Stimulated activated CD8-positive, alpha-beta memory T cell treated with anti-CD3 and anti-CD28 coated beads, Interleukin-2, amount 100 ng/mL, for 1 hour (primary cell): ENCODE data around the gene C1QTNF5.
A peak's percentile ranks its signal among the peaks of the same experiment; 100 is the strongest.

Source experiments
- DNase-seq, 2 donors: peaks; one replicate each; pipeline ENCODE4 v3.0.0-alpha.2; 2020; ENCODE audit warnings: low read depth in 2 of 2

C1QTNF5 gene

GRCh38 chr11:119318240-119319135 is 22.2 kb downstream of the C1QTNF5 start:
- no peak for DNase-seq

- no peak for DNase-seq
Measured at GRCh38 chr11:119317592-119318239, 23.0 kb downstream of the C1QTNF5 start.

DNA sequence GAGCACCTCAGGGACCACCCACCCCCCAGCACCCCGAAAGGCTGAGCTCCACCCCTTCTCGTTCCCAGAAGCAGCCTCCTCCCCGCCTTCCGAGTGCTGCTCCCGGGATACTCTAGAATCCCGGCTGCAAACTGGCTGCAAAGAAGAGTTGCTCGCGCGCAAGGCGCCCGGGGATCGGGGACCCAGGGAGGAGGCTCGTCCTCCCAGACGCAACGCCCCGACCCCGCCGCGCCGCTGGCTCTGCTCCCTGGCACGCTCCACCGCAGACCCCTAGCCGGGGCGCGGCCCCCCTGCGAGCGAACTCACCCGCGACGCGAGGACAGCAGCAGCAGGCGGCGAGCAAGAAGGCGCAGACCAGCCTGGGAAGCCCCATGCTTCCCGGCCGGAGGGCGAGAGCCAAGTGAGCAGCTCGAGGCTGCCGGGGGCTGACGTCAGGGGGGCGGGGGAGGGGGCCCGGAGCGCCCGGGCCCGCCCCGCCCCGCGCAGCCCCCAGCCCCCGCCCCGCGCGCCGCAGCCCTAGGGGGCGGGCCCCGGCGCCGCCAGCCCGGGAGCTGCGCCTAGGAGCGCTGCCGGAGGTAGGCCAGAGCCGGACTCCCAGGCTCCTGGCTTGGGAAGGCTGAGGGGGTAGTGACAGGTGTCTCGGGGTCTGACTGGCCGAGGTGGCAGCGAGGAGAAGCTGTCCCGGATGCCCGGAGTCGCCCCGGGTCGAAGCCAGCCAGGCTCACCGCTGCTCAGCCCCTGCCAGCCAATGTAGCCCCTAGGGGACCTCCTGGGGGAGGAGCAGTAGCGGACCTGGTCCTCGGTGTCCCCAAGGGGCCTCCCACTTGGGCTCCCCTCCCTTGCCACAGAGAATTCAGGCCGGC is 23.7 kb downstream of the C1QTNF5 start, which contains the start of gene MCAM:
TSS of gene MCAM (minus strand) at position 402 of the 863 bp plus-strand sequence. CDS start at position 373, 29 bp downstream.
- DNase-seq, result no peak

- DNase-seq, result no peak
Measured at GRCh38 chr11:119316016-119316728, 24.5 kb downstream of the C1QTNF5 start.

- peak in 1 of 2 donors; percentile 28 for DNase-seq
Measured at GRCh38 chr11:119315131-119316015, 25.3 kb downstream of the C1QTNF5 start.

DNA sequence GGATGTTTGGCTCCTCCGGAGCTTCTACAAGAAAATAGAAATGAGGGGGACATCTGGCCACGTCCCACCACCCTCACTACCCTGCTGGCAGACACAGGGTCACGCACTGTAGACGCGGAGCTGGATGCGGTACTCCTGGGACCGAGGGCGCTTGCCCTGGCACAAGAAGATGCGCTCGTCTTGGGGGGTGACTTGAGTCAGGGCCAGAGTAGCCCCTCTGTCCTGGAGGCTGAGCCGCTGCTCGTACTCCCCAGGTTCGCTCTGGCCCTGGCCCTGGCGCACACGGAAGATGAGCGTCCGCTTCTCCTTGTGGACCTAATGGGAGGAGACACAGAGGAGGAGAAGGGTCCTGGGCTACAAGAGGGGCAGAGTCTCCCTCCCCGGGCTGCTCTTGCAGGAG is 26.0 kb downstream of the C1QTNF5 start:
- DNase-seq, result no peak

- DNase-seq, result no peak
Measured at GRCh38 chr11:119310682-119311052, 30.0 kb downstream of the C1QTNF5 start.

DNA sequence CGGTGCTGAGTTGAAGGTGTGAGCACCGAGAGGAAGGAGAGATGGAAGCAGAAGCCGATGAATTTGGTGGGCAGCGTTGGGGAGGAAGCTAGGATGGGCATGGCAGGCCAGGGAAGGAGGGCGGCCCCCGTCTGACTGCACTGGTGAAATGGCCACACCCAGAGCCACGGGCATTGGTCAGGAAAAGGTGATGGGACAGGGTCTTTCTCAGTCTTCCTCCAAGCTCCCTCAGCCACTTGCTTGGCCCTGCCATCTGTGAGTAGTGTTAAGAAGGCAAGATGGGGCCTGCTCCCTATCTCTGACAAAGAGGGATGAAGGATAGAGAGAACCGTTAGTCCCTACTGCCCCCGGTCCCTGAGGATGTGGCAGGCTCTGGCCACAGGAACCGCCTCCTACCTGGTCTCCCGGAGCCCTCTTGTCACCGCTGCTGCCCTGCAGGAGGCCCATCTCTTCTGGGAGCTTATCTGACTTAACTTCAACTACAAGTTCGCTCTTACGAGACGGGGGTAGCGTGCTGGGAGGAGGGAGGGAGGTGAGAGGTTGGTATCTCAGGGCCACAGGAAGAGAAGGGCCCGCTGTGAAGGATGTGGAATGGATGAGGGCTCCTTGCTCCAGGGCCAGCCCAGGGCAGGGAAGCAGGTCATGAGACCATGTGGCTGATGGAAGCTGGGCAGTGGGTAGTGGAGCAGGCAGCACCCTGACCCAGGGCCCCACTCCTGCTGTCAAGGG is 30.6 kb downstream of the C1QTNF5 start:
- DNase-seq, result no peak

DNA sequence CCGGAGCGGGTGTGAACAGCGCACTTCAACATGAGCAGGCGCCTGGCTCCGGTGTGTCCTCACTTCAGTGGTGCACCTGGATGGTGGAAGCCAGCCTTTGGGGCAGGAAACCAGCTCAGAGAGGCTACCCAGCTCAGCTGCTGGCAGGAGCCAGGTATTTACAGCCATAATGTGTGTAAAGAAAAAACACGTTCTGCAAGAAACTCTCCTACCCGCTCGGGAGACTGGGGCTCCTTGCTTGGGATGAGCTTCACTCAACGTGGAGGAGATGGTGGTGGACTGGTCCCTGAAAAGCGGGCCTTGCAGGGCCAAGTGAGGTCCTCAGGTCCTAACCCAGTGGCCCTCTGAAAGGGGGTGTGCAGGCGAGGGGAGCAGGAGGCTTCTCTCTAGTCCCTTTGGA is 31.3 kb downstream of the C1QTNF5 start:
- DNase-seq, result no peak

DNA sequence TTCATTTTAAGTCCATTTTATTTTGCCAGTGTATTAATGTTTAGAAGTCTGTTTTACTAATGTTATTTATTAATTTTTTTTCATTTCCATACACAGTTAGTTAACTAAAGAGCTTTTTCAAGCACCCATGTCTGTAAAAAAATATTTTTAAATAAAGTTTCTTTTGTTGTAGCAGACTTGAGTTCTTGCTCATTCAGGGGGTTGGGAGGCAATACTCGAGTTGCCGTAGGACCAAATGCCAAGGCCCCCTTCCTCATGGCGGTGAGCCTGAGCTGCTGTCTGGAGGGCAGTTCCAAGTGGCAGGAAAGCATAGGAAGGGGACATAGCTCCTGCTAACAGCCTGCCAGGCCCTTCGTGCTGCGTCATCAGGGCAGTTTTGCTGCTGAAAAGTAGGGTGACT is 32.7 kb downstream of the C1QTNF5 start:
- no peak for DNase-seq

DNA sequence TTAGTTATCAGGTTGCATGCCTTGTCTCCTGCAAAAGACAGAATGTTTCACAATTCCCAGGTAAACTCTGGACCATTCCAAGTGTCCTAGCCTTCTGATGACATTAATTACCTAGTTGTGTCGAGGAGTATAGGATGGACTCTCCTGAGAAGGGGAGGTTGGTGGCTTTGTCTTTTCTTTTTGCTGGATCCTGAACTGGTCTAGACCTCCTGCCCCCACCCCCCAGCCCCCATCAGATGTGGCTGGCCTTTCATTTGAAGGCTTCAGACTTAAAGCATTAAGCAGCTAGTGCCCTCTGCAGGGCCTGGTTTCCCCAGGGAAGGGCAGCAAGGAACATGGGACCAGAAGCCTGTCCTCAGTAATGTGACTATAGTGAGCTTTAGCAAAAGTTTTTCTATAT is 33.5 kb downstream of the C1QTNF5 start:
- no peak for DNase-seq

DNA sequence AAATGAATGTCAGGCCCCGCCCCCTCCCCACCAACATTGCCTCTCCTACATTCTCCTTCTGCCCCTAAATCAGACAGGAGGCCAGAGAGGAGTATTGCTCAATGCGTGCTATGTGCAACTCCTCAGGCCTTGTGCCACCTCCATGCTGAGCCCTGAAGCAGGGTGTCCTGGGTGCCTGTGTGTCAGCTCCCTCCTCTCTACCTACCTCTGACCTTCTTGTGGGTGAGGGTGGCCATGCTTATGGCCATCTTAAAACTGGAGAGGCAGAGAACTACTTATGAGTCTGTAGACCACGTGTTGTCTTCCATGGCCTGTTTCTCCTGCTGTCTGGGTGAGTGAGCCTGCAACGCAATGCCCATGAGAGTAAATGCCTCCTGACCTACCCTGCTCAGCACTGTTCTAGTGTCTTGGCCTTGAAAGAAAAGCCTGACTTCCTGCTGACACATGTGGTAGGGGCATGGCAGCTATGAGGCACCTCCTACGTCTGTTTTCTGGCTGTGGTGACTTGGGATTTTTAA is 34.3 kb downstream of the C1QTNF5 start:
- DNase-seq, result no peak

GRCh38 chr11:119305556-119306372 is 34.9 kb downstream of the C1QTNF5 start:
- no peak for DNase-seq

- DNase-seq, result no peak
Measured at GRCh38 chr11:119303227-119303718, 37.4 kb downstream of the C1QTNF5 start.

DNA sequence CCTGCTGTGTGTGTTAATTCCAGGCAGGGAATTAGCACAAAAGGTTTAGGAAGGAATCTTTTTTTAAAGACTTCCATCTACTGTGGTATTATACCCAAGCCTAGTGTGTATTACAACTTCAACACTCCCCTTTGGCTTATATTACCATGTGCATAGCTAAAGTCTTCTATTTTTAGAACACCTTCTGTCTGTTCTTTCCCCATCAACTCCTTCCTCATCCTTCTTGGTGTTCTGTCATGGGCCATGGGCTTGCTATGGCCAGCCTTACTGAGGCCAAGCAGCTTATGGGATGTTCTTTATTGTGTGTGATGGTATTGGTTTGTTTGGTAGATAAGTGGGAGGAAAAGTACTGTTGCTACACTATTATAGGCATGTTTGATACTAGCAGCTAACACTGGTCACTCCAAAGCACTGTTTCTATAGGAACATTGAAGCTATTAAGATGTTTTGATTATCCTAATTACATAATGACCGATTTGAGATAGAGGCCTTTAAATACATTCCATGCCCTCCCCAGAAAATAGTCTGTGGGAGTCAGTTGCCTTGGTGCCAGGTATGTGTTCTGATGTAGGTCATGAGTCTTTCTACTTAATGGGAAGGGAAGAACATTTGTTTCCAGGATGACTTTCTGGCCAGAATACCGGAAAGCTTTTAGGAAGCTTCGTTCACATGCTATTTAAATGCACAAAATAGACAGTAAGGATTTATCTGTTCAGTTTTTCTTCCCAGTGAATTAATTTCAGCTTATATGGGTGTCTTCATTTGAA is 40.3 kb downstream of the C1QTNF5 start:
- no peak for DNase-seq

DNA sequence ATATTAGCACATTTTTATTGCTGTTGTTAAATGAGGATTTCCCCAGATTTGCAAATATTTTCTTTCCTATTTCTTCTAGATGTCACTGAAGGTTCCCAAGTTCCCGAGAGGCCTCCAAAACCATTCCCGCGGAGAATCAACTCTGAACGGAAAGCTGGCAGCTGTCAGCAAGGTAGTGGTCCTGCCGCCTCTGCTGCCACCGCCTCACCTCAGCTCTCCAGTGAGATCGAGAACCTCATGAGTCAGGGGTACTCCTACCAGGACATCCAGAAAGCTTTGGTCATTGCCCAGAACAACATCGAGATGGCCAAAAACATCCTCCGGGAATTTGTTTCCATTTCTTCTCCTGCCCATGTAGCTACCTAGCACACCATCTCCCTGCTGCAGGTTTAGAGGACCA is 41.3 kb downstream of the C1QTNF5 start:
- no peak for DNase-seq

GRCh38 chr11:119298726-119299125 is 42.0 kb downstream of the C1QTNF5 start:
- DNase-seq, result no peak

- no peak for DNase-seq
Measured at GRCh38 chr11:119297938-119298337, 42.7 kb downstream of the C1QTNF5 start.
